ENCODE measurements around the gene HCFC1R1.

HCFC1R1 gene

DNA sequence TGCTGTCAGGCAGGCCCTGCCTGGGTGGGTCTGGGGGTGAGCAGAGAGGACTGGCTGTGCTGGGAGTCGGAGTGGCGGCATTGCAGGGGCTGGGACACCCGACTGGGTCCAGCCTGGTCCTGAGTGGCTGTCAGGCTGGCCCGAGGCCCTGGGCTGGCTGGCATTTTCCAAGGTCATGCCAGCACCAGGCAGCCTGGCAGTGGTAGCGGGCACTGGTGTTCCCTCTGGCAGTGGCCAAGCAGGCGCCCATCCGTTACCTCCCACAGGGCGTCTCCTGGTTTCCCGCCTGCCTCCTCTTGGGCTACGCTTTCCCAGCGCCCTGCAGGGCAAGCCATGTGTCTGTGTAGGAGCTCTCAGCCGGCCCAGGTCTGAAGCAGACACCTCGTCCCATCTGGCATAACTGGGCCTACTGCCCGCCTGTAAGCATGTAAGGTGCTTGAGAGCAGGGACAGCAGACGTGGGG, 37.8 kb downstream of the HCFC1R1 start:
- Histone ChIP-seq H3K4me3 (ENCODE audit: low read depth, low read length) (no peak overlapping the region), H3K27ac (ENCODE audit: extremely low read depth, low read depth, low read length) (no peak overlapping the region), H3K36me3 (ENCODE audit: control insufficient read depth in 2 of 2, insufficient read depth in 1 of 2, low read length in 2 of 2) (no peaks in the 10 kb centered on the region), H3K9me3 (ENCODE audit: control insufficient read depth, insufficient read depth, low read depth, low read length) (no peaks in the 10 kb centered on the region), H3K4me1 (ENCODE audit: control insufficient read depth, insufficient read depth, low read length) (no peaks in the 10 kb centered on the region; the same call in 1 of the 2 replicates)
- CTCF ChIA-PET, result interaction anchor here (0.7 to 1.9 kb wide), 2 partner anchors 59 to 142 kb away, joined by 3 to 4 read pairs; no protein-coding TSS in a partner anchor
- POLR2A ChIA-PET, result interaction anchor here (0.8 kb wide), 1 partner anchor 42 kb away, joined by 3 read pairs; no protein-coding TSS in a partner anchor
- TF ChIP-seq ZFP41 (tag by site-specific recombination; IDR thresholded peaks at IDR 0.05; ENCODE audit: borderline replicate concordance), result no peak
- TF ChIP-seq HIC1 (tag by site-specific recombination; IDR thresholded peaks at IDR 0.05), result peak; percentile 29; the same call in 1 of the 2 replicates
- no peak for TF ChIP-seq SP3 (tag by site-specific recombination; IDR thresholded peaks at IDR 0.05)
- peak; percentile 28; the same call in 1 of the 2 replicates for TF ChIP-seq ZFHX2 (tag by site-specific recombination; conservative IDR thresholded peaks at IDR 0.05)
- TF ChIP-seq, protein P1, sequence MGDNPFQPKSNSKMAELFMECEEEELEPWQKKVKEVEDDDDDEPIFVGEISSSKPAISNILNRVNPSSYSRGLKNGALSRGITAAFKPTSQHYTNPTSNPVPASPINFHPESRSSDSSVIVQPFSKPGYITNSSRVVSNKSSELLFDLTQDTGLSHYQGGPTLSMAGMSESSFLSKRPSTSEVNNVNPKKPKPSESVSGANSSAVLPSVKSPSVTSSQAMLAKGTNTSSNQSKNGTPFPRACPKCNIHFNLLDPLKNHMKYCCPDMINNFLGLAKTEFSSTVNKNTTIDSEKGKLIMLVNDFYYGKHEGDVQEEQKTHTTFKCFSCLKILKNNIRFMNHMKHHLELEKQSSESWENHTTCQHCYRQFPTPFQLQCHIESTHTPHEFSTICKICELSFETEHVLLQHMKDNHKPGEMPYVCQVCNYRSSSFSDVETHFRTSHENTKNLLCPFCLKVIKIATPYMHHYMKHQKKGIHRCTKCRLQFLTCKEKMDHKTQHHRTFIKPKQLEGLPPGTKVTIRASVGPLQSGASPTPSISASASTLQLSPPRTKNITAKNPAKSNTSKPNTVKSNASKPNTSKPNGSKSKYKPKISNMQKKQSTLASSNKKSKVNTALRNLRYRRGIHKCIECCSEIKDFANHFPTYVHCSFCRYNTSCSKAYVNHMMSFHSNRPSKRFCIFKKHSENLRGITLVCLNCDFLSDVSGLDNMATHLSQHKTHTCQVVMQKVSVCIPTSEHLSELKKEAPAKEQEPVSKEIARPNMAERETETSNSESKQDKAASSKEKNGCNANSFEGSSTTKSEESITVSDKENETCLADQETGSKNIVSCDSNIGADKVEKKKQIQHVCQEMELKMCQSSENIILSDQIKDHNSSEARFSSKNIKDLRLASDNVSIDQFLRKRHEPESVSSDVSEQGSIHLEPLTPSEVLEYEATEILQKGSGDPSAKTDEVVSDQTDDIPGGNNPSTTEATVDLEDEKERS (tag by site-specific recombination; IDR thresholded peaks at IDR 0.05), result no peak
- no peak for TF ChIP-seq KLF17 (tag by site-specific recombination; IDR thresholded peaks at IDR 0.05)
- TF ChIP-seq EGR2 (tag by site-specific recombination; IDR thresholded peaks at IDR 0.05; ENCODE audit: low read depth), result 0 out of 2 replicates have a peak, but pooled peaks have one; percentile 5
- no peak for TF ChIP-seq ZNF404 (tag by site-specific recombination; IDR thresholded peaks at IDR 0.05)
- no peak for TF ChIP-seq FEZF1 (tag by site-specific recombination; IDR thresholded peaks at IDR 0.05)
- no peak for TF ChIP-seq ZNF394 (tag by site-specific recombination; IDR thresholded peaks at IDR 0.05; ENCODE audit: borderline replicate concordance)

GRCh38 chr16:2985462-2985861, 38.3 kb downstream of the HCFC1R1 start:
- H3K4me3 ChIP-seq (ENCODE audit: low read depth, low read length), result no peak overlapping the region
- H3K27ac ChIP-seq (ENCODE audit: extremely low read depth, low read depth, low read length), result no peak overlapping the region
- ChIA-PET CTCF (interaction anchor here (1.1 to 1.9 kb wide), 2 partner anchors 23 to 59 kb away, joined by 3 to 4 read pairs; no protein-coding TSS in a partner anchor), POLR2A (interaction anchor here (0.8 kb wide), 1 partner anchor 42 kb away, joined by 3 read pairs; no protein-coding TSS in a partner anchor)
- no peaks in the 10 kb centered on the region for H3K36me3 ChIP-seq (ENCODE audit: control insufficient read depth in 2 of 2, insufficient read depth in 1 of 2, low read length in 2 of 2)
- H3K4me1 ChIP-seq (ENCODE audit: control insufficient read depth, insufficient read depth, low read length), result no peaks in the 10 kb centered on the region; the same call in 1 of the 2 replicates
- no peaks in the 10 kb centered on the region for H3K9me3 ChIP-seq (ENCODE audit: control insufficient read depth, insufficient read depth, low read depth, low read length)
- no peak for TF ChIP-seq ZNF391 (tag by site-specific recombination; IDR thresholded peaks at IDR 0.05; ENCODE audit: borderline replicate concordance, low read depth)
- TF ChIP-seq, protein P2, sequence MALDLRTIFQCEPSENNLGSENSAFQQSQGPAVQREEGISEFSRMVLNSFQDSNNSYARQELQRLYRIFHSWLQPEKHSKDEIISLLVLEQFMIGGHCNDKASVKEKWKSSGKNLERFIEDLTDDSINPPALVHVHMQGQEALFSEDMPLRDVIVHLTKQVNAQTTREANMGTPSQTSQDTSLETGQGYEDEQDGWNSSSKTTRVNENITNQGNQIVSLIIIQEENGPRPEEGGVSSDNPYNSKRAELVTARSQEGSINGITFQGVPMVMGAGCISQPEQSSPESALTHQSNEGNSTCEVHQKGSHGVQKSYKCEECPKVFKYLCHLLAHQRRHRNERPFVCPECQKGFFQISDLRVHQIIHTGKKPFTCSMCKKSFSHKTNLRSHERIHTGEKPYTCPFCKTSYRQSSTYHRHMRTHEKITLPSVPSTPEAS (tag by site-specific recombination; IDR thresholded peaks at IDR 0.05), result no peak
- no peak for TF ChIP-seq ZNF660 (tag by site-specific recombination; IDR thresholded peaks at IDR 0.05)
- no peak for TF ChIP-seq ZNF114 (tag by site-specific recombination; IDR thresholded peaks at IDR 0.05)
- TF ChIP-seq ZNF174 (tag by site-specific recombination; IDR thresholded peaks at IDR 0.05), result no peak
- TF ChIP-seq KLF1 (tag by site-specific recombination; IDR thresholded peaks at IDR 0.05), result no peak
- TF ChIP-seq, protein P3, sequence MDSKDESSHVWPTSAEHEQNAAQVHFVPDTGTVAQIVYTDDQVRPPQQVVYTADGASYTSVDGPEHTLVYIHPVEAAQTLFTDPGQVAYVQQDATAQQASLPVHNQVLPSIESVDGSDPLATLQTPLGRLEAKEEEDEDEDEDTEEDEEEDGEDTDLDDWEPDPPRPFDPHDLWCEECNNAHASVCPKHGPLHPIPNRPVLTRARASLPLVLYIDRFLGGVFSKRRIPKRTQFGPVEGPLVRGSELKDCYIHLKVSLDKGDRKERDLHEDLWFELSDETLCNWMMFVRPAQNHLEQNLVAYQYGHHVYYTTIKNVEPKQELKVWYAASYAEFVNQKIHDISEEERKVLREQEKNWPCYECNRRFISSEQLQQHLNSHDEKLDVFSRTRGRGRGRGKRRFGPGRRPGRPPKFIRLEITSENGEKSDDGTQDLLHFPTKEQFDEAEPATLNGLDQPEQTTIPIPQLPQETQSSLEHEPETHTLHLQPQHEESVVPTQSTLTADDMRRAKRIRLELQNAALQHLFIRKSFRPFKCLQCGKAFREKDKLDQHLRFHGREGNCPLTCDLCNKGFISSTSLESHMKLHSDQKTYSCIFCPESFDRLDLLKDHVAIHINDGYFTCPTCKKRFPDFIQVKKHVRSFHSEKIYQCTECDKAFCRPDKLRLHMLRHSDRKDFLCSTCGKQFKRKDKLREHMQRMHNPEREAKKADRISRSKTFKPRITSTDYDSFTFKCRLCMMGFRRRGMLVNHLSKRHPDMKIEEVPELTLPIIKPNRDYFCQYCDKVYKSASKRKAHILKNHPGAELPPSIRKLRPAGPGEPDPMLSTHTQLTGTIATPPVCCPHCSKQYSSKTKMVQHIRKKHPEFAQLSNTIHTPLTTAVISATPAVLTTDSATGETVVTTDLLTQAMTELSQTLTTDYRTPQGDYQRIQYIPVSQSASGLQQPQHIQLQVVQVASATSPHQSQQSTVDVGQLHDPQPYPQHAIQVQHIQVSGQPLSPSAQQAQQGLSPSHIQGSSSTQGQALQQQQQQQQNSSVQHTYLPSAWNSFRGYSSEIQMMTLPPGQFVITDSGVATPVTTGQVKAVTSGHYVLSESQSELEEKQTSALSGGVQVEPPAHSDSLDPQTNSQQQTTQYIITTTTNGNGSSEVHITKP (tag by site-specific recombination; IDR thresholded peaks at IDR 0.05), result no peak
- no peak for TF ChIP-seq ZNF654 (tag by site-specific recombination; IDR thresholded peaks at IDR 0.05; ENCODE audit: low read depth)
- TF ChIP-seq ZNF529 (tag by site-specific recombination; IDR thresholded peaks at IDR 0.05; ENCODE audit: insufficient replicate concordance), result no peak

All from HEK293 (cell line).